ENCODE measurements around the gene SRPX. TPM values are rescaled to one million over a fixed set of nuclear protein-coding genes. Genes with fewer than 3 reads are reported as not detected.
A peak's percentile ranks its signal among the peaks of the same experiment; 100 is the strongest.

SRPX gene
- total RNA-seq, 1 experiment from 2014 or later: 2.2 TPM

DNA sequence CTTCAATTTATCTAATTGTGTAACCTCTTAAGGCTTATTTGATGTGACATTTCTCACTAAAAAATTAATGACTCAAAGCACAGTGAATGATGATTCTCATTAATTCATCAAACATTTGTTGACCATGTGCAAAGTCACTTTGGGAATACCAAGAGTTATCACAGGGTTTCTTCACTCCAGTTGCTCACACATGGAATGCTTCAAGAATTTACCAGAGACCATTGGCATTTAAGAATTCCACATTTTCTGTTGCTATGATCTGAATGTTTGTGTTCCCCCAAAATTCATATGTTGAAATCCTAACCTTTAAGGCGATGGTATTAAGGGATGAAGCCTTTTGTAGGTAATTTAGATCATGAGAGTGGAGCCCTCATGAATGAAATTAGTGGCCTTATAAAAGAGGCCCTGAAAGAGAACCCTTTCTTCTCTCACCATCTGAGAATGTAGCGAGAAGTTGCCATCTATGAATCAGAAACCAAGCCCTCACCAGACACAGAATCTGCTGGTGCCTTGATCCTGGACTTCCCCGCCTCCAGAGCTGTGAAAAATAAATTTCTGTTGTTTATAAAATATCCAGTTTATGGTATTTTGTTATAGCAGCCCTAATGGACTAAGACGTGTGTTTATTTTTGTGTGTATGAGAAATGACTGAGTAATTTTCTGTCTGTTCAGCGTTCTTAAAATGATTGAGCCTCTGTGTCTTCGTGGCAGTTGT lies 16.4 kb upstream of the SRPX start:
- ChIA-PET CTCF (no interaction called here), POLR2A (no interaction called here)
- no peaks in the 10 kb centered on the region for H3K36me3 Mint-ChIP-seq (ENCODE audit: insufficient read depth, unreplicated experiment)
- H3K4me3 Mint-ChIP-seq (ENCODE audit: unreplicated experiment): no peak overlapping the region
- DNase-seq: no peak
- BruUV-seq (replicated peaks): no TSS peak
- H3K36me3 ChIP-seq (ENCODE audit: control insufficient read depth, insufficient read depth, low read length): no peaks in the 10 kb centered on the region
- H3K27ac Mint-ChIP-seq (ENCODE audit: unreplicated experiment): no peak overlapping the region
- no peak overlapping the region for H3K4me3 ChIP-seq (ENCODE audit: low read depth, low read length)
- H3K4me1 ChIP-seq: no peaks in the 10 kb centered on the region
- intact Hi-C loops (cut with micrococcal nuclease; ENCODE audit: unreplicated experiment): no loop called here
- peaks cover 16% of the 10 kb centered on the region for H3K27me3 Mint-ChIP-seq (ENCODE audit: insufficient read depth, unreplicated experiment)
- peaks cover 8% of the 10 kb centered on the region for H3K4me1 Mint-ChIP-seq (ENCODE audit: low read depth, unreplicated experiment)
- H3K9me3 ChIP-seq: no peaks in the 10 kb centered on the region
- no peak for TF ChIP-seq CTCF (IDR thresholded peaks at IDR 0.05; ENCODE audit: insufficient read depth in 1 of 2, low read depth in 1 of 2, low read length in 1 of 2, severe bottlenecking in 1 of 2, unreplicated experiment in 1 of 2)
- no peaks in the 10 kb centered on the region for H3K9me3 Mint-ChIP-seq (ENCODE audit: unreplicated experiment)
- H3K27me3 ChIP-seq (replicated peaks; ENCODE audit: control insufficient read depth, insufficient read depth, low read length): no peaks in the 10 kb centered on the region

GRCh38 chrX:38233891-38234667 lies 13.4 kb upstream of the SRPX start:
- TF ChIP-seq CTCF (IDR thresholded peaks at IDR 0.05; ENCODE audit: insufficient read depth in 1 of 2, low read depth in 1 of 2, low read length in 1 of 2, severe bottlenecking in 1 of 2, unreplicated experiment in 1 of 2): no peak
- Mint-ChIP-seq H3K4me1 (ENCODE audit: low read depth, unreplicated experiment) (peaks cover 8% of the 10 kb centered on the region), H3K27me3 (ENCODE audit: insufficient read depth, unreplicated experiment) (peaks cover 11% of the 10 kb centered on the region), H3K36me3 (ENCODE audit: insufficient read depth, unreplicated experiment) (no peaks in the 10 kb centered on the region), H3K27ac (ENCODE audit: unreplicated experiment) (peak overlapping the region; percentile 32), H3K4me3 (ENCODE audit: unreplicated experiment) (no peak overlapping the region), H3K9me3 (ENCODE audit: unreplicated experiment) (no peaks in the 10 kb centered on the region)
- POLR2A ChIA-PET: no interaction called here
- H3K4me1 ChIP-seq: no peaks in the 10 kb centered on the region
- no TSS peak for BruUV-seq (replicated peaks)
- DNase-seq: peak in 1 of 2 experiments; percentile 1
- no peak overlapping the region for H3K4me3 ChIP-seq (ENCODE audit: low read depth, low read length)
- no peaks in the 10 kb centered on the region for H3K9me3 ChIP-seq
- no peaks in the 10 kb centered on the region for H3K27me3 ChIP-seq (replicated peaks; ENCODE audit: control insufficient read depth, insufficient read depth, low read length)
- H3K36me3 ChIP-seq (ENCODE audit: control insufficient read depth, insufficient read depth, low read length): no peaks in the 10 kb centered on the region
- intact Hi-C loops (cut with micrococcal nuclease; ENCODE audit: unreplicated experiment): no loop called here
- CTCF ChIA-PET: no interaction called here

DNA sequence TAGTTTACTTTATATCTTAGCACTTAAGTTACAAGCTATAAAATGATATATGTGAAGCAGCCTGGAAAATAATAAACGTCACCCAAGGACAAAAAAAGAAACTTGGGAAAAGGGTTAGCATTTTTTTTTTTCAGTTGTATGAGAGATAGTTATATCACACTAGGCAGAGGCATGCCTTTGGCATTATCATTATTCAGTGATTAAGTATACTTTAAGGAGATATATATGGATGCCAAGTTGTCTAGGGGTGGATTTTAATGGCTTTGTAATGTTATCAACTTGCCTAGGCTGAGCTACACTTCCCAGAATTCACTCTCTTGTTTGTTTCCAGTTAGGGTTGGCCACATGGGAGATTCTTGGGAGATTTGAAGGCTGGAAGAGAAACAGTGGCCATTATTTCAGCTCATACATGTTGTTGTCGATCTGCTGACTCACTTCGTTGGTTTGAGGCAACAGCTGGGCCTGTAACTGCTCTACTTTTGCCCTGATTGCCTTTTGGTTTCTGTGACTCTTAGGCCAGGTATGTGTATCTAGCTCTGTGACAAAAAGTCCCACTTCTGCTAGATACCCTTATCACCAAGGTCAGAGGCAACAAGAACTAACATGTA lies 11.5 kb upstream of the SRPX start:
- Histone ChIP-seq H3K27me3 (replicated peaks; ENCODE audit: control insufficient read depth, insufficient read depth, low read length) (no peaks in the 10 kb centered on the region), H3K4me1 (no peaks in the 10 kb centered on the region), H3K36me3 (ENCODE audit: control insufficient read depth, insufficient read depth, low read length) (no peaks in the 10 kb centered on the region), H3K9me3 (no peaks in the 10 kb centered on the region), H3K4me3 (ENCODE audit: low read depth, low read length) (no peak overlapping the region)
- no TSS peak for BruUV-seq (replicated peaks)
- Mint-ChIP-seq H3K27me3 (ENCODE audit: insufficient read depth, unreplicated experiment) (peaks cover 6% of the 10 kb centered on the region), H3K4me1 (ENCODE audit: low read depth, unreplicated experiment) (peaks cover 8% of the 10 kb centered on the region), H3K4me3 (ENCODE audit: unreplicated experiment) (no peak overlapping the region), H3K36me3 (ENCODE audit: insufficient read depth, unreplicated experiment) (no peaks in the 10 kb centered on the region), H3K27ac (ENCODE audit: unreplicated experiment) (no peak overlapping the region), H3K9me3 (ENCODE audit: unreplicated experiment) (no peaks in the 10 kb centered on the region)
- TF ChIP-seq CTCF (IDR thresholded peaks at IDR 0.05; ENCODE audit: insufficient read depth in 1 of 2, low read depth in 1 of 2, low read length in 1 of 2, severe bottlenecking in 1 of 2, unreplicated experiment in 1 of 2): no peak
- intact Hi-C loops (cut with micrococcal nuclease; ENCODE audit: unreplicated experiment): no loop called here
- ChIA-PET CTCF (no interaction called here), POLR2A (no interaction called here)
- DNase-seq: no peak
